Chondrocyte (in vitro differentiated cells): Measurements from ENCODE around the gene ATP6V1E1. TPM values are rescaled to one million over a fixed set of nuclear protein-coding genes. Genes with fewer than 3 reads are reported as not detected.
"Not testable (repeated sequence)": the region's sequence is repeated elsewhere in the genome, so short reads cannot be mapped to it uniquely, and the experiment has no call there.

Experiments
- DNase-seq: peaks from one replicate; pipeline ENCODE4 v3.0.0; 2021; ENCODE audit warnings: mixed read lengths, low spot score
- H3K27ac Mint-ChIP-seq: one replicate; pipeline ENCODE4 v1.8.0; 2021; ENCODE audit warnings: mild to moderate bottlenecking, moderate library complexity, mixed read lengths; ENCODE audit not compliant: unreplicated experiment
- H3K27me3 Mint-ChIP-seq: 2 replicates; pipeline ENCODE4 v1.8.0; 2021; ENCODE audit warnings: low read depth, mixed read lengths
- H3K36me3 Mint-ChIP-seq: 2 replicates; pipeline ENCODE4 v1.8.0; 2021; ENCODE audit warnings: low read depth, mixed read lengths
- H3K4me1 Mint-ChIP-seq: 2 replicates; pipeline ENCODE4 v1.8.0; 2021; ENCODE audit warnings: low read depth, mild to moderate bottlenecking, mixed read lengths
- H3K4me3 Mint-ChIP-seq: one replicate; pipeline ENCODE4 v1.8.0; 2021; ENCODE audit warnings: mild to moderate bottlenecking, moderate library complexity, mixed read lengths; ENCODE audit not compliant: unreplicated experiment
- H3K9me3 Mint-ChIP-seq: 2 replicates; pipeline ENCODE4 v1.8.0; 2021; ENCODE audit warnings: low read depth, mixed read lengths
- total RNA-seq: library from RNA; stranded (reverse); gene quantifications from 3 replicates; pipeline ENCODE4 v1.2.1, GENCODE V29; 2021
- TF ChIP-seq, protein P1 (sequence below): fragments of 200-600 bp; sonication (generic); IDR thresholded peaks from 2 replicates; pipeline ENCODE4 v1.5.0; 2021; ENCODE audit warnings: antibody characterized with exemption, mild to moderate bottlenecking, moderate library complexity

ATP6V1E1 gene
- total RNA-seq, 1 donor from 2014 or later: 120 TPM

GRCh38 chr22:17648569-17648968, 20.0 kb upstream of the ATP6V1E1 start:
- TF ChIP-seq, protein P1, sequence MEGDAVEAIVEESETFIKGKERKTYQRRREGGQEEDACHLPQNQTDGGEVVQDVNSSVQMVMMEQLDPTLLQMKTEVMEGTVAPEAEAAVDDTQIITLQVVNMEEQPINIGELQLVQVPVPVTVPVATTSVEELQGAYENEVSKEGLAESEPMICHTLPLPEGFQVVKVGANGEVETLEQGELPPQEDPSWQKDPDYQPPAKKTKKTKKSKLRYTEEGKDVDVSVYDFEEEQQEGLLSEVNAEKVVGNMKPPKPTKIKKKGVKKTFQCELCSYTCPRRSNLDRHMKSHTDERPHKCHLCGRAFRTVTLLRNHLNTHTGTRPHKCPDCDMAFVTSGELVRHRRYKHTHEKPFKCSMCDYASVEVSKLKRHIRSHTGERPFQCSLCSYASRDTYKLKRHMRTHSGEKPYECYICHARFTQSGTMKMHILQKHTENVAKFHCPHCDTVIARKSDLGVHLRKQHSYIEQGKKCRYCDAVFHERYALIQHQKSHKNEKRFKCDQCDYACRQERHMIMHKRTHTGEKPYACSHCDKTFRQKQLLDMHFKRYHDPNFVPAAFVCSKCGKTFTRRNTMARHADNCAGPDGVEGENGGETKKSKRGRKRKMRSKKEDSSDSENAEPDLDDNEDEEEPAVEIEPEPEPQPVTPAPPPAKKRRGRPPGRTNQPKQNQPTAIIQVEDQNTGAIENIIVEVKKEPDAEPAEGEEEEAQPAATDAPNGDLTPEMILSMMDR: no peak
- Mint-ChIP-seq H3K27ac (no peak overlapping the region), H3K4me3 (no peak overlapping the region), H3K27me3 (no peaks in the 10 kb centered on the region), H3K36me3 (peaks cover 3% of the 10 kb centered on the region), H3K9me3 (no peaks in the 10 kb centered on the region), H3K4me1 (no peaks in the 10 kb centered on the region)
- no peak for DNase-seq

GRCh38 chr22:17647991-17648390, 19.4 kb upstream of the ATP6V1E1 start:
- TF ChIP-seq, protein P1: no peak
- no peak for DNase-seq
- Mint-ChIP-seq H3K27ac (peak overlapping the region; percentile 63), H3K9me3 (no peaks in the 10 kb centered on the region), H3K4me3 (no peak overlapping the region), H3K27me3 (no peaks in the 10 kb centered on the region), H3K36me3 (peaks cover under 1% of the 10 kb centered on the region), H3K4me1 (no peaks in the 10 kb centered on the region)

DNA sequence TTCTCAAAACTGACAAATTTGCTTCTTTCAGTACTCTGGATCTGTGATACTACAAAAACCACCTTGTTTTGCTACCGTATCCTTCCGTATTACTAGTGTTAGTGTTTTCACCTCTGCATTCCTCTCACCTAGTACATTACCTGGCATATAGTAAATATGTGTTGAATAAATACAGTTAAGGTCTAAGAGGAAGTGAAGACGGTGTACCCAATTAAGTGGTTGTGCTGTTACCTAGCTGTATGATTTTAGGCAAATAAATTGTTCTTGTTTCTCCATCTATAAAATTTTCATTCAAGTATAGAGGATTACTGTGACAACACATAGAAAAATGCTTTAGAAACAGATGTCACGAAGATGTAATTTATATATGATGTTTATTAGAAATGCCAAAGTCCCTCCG, 18.9 kb upstream of the ATP6V1E1 start:
- Mint-ChIP-seq H3K4me1 (no peaks in the 10 kb centered on the region), H3K27ac (no peak overlapping the region), H3K9me3 (no peaks in the 10 kb centered on the region), H3K4me3 (no peak overlapping the region), H3K36me3 (no peaks in the 10 kb centered on the region), H3K27me3 (no peaks in the 10 kb centered on the region)
- no peak for DNase-seq
- TF ChIP-seq, protein P1: no peak

- DNase-seq, H3K36me3 Mint-ChIP-seq, H3K9me3 Mint-ChIP-seq, H3K4me3 Mint-ChIP-seq, H3K27ac Mint-ChIP-seq, H3K27me3 Mint-ChIP-seq: not testable (repeated sequence)
- peaks cover 23% of the 10 kb centered on the region for H3K4me1 Mint-ChIP-seq
Observed at GRCh38 chr22:17642357-17642756, 13.8 kb upstream of the ATP6V1E1 start.

GRCh38 chr22:17641269-17641668, 12.7 kb upstream of the ATP6V1E1 start:
- DNase-seq: no peak
- Mint-ChIP-seq H3K9me3 (no peaks in the 10 kb centered on the region), H3K27ac (no peak overlapping the region), H3K4me1 (peaks cover 23% of the 10 kb centered on the region), H3K4me3 (no peak overlapping the region), H3K27me3 (no peaks in the 10 kb centered on the region), H3K36me3 (no peaks in the 10 kb centered on the region)
- TF ChIP-seq, protein P1: no peak

DNA sequence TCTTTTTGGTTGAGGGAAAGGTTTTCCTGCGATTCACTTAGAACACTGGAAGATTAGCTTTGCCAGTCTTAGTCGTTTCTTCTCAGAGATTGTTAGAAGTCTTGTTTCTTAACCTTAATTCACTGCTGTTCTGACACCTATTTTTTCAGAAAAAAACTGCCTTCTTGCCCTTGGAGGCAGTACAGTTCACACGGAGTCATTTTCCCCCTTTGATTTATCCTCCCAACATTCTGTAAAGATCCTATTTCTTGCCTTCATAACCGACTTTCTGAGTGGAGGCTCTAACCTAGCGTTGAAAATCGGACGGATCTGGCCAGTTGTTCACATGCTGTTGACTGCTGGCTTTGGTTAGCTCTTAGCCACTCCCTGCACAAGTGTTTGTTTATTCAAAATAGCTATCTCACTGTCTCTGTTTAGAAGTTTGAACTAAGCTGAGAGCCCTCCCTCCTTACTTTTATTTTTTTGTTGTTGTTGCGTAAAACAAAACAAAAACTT, 10.7 kb upstream of the ATP6V1E1 start:
- DNase-seq: no peak
- no peaks in the 10 kb centered on the region for H3K9me3 Mint-ChIP-seq
- no peaks in the 10 kb centered on the region for H3K27me3 Mint-ChIP-seq

More for the DNA sequence above, 10.7 kb upstream of the ATP6V1E1 start:
- H3K4me3 Mint-ChIP-seq: peak overlapping the region; percentile 78
- TF ChIP-seq, protein P1: no peak
- H3K27ac Mint-ChIP-seq: peak overlapping the region; percentile 99
- peaks cover 23% of the 10 kb centered on the region for H3K4me1 Mint-ChIP-seq
- no peaks in the 10 kb centered on the region for H3K36me3 Mint-ChIP-seq
